K562 (cell line): ENCODE results near the gene DGKA. TPM values are rescaled to one million over a fixed set of nuclear protein-coding genes. Genes with fewer than 3 reads are reported as not detected.
A peak's percentile ranks its signal among the peaks of the same experiment; 100 is the strongest.

Source experiments
- ATF1 ChIP-seq, 2 experiments: fragments of 450-650 bp in 1 of 2; IDR thresholded peaks; 2 replicates each; pipeline ENCODE4 v1.6.1; 2016; ENCODE audit warnings: missing compliant biosample characterization in 1 of 2, missing genetic modification characterization in 1 of 2
- E2F6 ChIP-seq, 2 experiments: IDR thresholded peaks; 2 replicates each; pipeline ENCODE4 v1.6.1; 2011; ENCODE audit warnings: borderline replicate concordance in 1 of 2, control low read depth in 1 of 2, low read depth in 1 of 2, low read length in 1 of 2, mild to moderate bottlenecking in 1 of 2, mixed read lengths in 1 of 2, moderate library complexity in 1 of 2; ENCODE audit not compliant: insufficient read depth in 1 of 2, insufficient read length in 1 of 2, poor library complexity in 1 of 2, severe bottlenecking in 1 of 2; ENCODE audit errors: extremely low read depth in 1 of 2
- NCOR1 ChIP-seq: fragments of 450-650 bp; IDR thresholded peaks from 2 replicates; pipeline ENCODE4 v1.6.1; 2016; ENCODE audit warnings: mild to moderate bottlenecking, moderate library complexity
- POLR2G ChIP-seq: fragments of 200-400 bp; formaldehyde crosslinking; IDR thresholded peaks from 2 replicates; pipeline ENCODE4 v1.6.1; 2017; ENCODE audit warnings: low read depth, mild to moderate bottlenecking, antibody characterized with exemption, low read length, moderate library complexity
- RBFOX2 ChIP-seq: fragments of 200-400 bp; formaldehyde crosslinking; IDR thresholded peaks from 2 replicates; pipeline ENCODE4 v1.6.1; 2017; ENCODE audit warnings: low read depth, mild to moderate bottlenecking, low read length, moderate library complexity
- SAP30 ChIP-seq: fragments of 200-600 bp; sonication (generic); IDR thresholded peaks from 2 replicates; pipeline ENCODE4 v1.6.1; 2012; ENCODE audit warnings: borderline replicate concordance, low read depth, mild to moderate bottlenecking, moderate library complexity, low read length, control low read depth, inconsistent platforms; ENCODE audit not compliant: insufficient read depth, poor library complexity, severe bottlenecking
- TEAD1 ChIP-seq, 2 experiments: fragments of 450-650 bp in 1 of 2; sonication (generic) in 1 of 2; formaldehyde crosslinking; IDR thresholded peaks; 2 replicates each; pipeline versions ENCODE4 v1.4.0 to v1.8.0; 2020 to 2022; ENCODE audit warnings: mild to moderate bottlenecking in 2 of 2, missing genetic modification reagents in 1 of 2
- U2AF2 ChIP-seq: fragments of 200-400 bp; formaldehyde crosslinking; optimal IDR thresholded peaks from 2 replicates; pipeline ENCODE3; 2017; ENCODE audit warnings: low read depth, mild to moderate bottlenecking, low read length
- VEZF1 ChIP-seq: fragments of 200-800 bp; sonication (Bioruptor generic); IDR thresholded peaks from 2 replicates; pipeline ENCODE4 v1.6.1; 2017; ENCODE audit warnings: missing genetic modification characterization, missing compliant biosample characterization
- ZFX ChIP-seq: sonication (generic); formaldehyde crosslinking; IDR thresholded peaks from 2 replicates; pipeline ENCODE4 v1.8.0; 2022; ENCODE audit warnings: mild to moderate bottlenecking, missing genetic modification reagents, moderate library complexity
- ZNF146 ChIP-seq: IDR thresholded peaks from one replicate; pipeline ENCODE4 v1.6.1; 2018; ENCODE audit warnings: missing compliant biosample characterization; ENCODE audit not compliant: unreplicated experiment
- polyA plus RNA-seq, 8 experiments: library from polyadenylated mRNA; depleted of rRNA in 4 of 8; stranded (reverse) in 5 of 8; unstranded in 3 of 8; fragments of >200 nt; fragmentation: Nextera tagmentation in 2 of 8; fragmentation: Illumina TruSeq in 1 of 8; extraction: Ambion mirVana in 2 of 8; extraction: Trizol in 1 of 8; gene quantifications; 2 replicates each; pipeline versions ENCODE4 v1.2.1 to v1.2.3, GENCODE V29; 2011 to 2014; ENCODE audit warnings: inconsistent platforms in 1 of 8, missing spikeins in 1 of 8
- total RNA-seq, 7 experiments: library from RNA; depleted of rRNA in 6 of 7; stranded (reverse); fragments of >200 nt in 6 of 7; fragmentation: Illumina TruSeq in 2 of 7; extraction: Trizol in 2 of 7; gene quantifications; 2 replicates each; pipeline versions ENCODE4 v1.2.1 to v1.2.3, GENCODE V29; 2011 to 2021; ENCODE audit warnings: low replicate concordance in 1 of 7

The DGKA gene
- total and polyA plus RNA-seq, 9 of the 15 experiments (the other 6 are each of a cell fraction or from before 2014, with no cell fraction given) = 3.4 to 12.4 (median 6.2) TPM

- TF ChIP-seq ZFX (CRISPR knock-in tag) (peak; percentile 43; the same call in 1 of the 2 replicates), VEZF1 (CRISPR knock-in tag) (peak; percentile 53; the same call in 1 of the 2 replicates), ZNF146 (no peak), POLR2G (peak; percentile 73), SAP30 (peak; percentile 32), TEAD1 (CRISPR knock-in tag; IDR thresholded peaks at IDR 0.05) (no peak), NCOR1 (no peak), U2AF2 (no peak), ATF1 (CRISPR knock-in tag; IDR thresholded peaks at IDR 0.05) (no peak), ATF1 (tag; IDR thresholded peaks at IDR 0.05) (0 out of 2 replicates have a peak, but pooled peaks have one; percentile 20), E2F6 (IDR thresholded peaks at IDR 0.05; ENCODE audit: borderline replicate concordance in 1 of 2, extremely low read depth in 1 of 2, insufficient read depth in 1 of 2, insufficient read length in 1 of 2, low read depth in 1 of 2, low read length in 1 of 2, poor library complexity in 1 of 2, severe bottlenecking in 1 of 2) (peak in 1 of 2 experiments; percentile 52), RBFOX2 (peak; percentile 41; the same call in 1 of the 2 replicates)
Measured at GRCh38 chr12:55931780-55932550, 1.0 kb downstream of the DGKA start (continued).
